Measurements from ENCODE around the gene DIP2B. TPM values are rescaled to one million over a fixed set of nuclear protein-coding genes. Genes with fewer than 3 reads are reported as not detected.

Gene DIP2B
- total and polyA plus RNA-seq, 2 of the 13 experiments (the other 11 are each of a cell fraction or from before 2014, with no cell fraction given): 32.1 to 35.8 TPM

- no peak for DNase-seq (ENCODE audit: low spot score)
- Histone ChIP-seq H4K20me1 (ENCODE audit: insufficient read depth, low read length) (peaks cover 10% of the 10 kb centered on the region), H3K4me2 (ENCODE audit: low read depth, low read length) (no peak overlapping the region), H3K9me3 (ENCODE audit: low read length) (no peaks in the 10 kb centered on the region), H2AFZ (ENCODE audit: low read length) (no peak overlapping the region), H3K36me3 (replicated peaks in 1 of 2; ENCODE audit: control insufficient read depth in 1 of 2, insufficient read depth in 2 of 2, low read length in 2 of 2) (no peaks in the 10 kb centered on the region; a peak in 1 of 5 replicates), H3K9ac (ENCODE audit: insufficient read depth, low read depth, low read length) (no peak overlapping the region), H3K4me3 (replicated peaks in 1 of 3; ENCODE audit: insufficient read depth in 1 of 3, low read depth in 2 of 3, low read length in 3 of 3) (no peak overlapping the region), H3K27me3 (ENCODE audit: control insufficient read depth in 1 of 2, insufficient read depth in 2 of 2, low read length in 2 of 2) (no peaks in the 10 kb centered on the region; a peak in 1 of 5 replicates), H3K4me1 (ENCODE audit: insufficient read depth, low read length) (peaks cover 88% of the 10 kb centered on the region), H3K79me2 (ENCODE audit: insufficient read depth, low read length) (peaks cover 83% of the 10 kb centered on the region), H3K27ac (ENCODE audit: extremely low read length, insufficient read depth, low read length) (peak overlapping the region; percentile 45)
- TF ChIP-seq PAF1 (CRISPR knock-in tag; IDR thresholded peaks at IDR 0.05) (no peak), USF2 (IDR thresholded peaks at IDR 0.05; ENCODE audit: low read depth, low read length) (no peak), USF2 (CRISPR knock-in tag; IDR thresholded peaks at IDR 0.05; ENCODE audit: borderline replicate concordance) (no peak), ZNF136 (CRISPR knock-in tag; IDR thresholded peaks at IDR 0.05; ENCODE audit: low read depth) (no peak), HDAC6 (IDR thresholded peaks at IDR 0.05; ENCODE audit: low read depth, low read length) (no peak), PCBP1 (IDR thresholded peaks at IDR 0.05; ENCODE audit: borderline replicate concordance, low read depth, low read length) (no peak), ZBTB3 (CRISPR knock-in tag; IDR thresholded peaks at IDR 0.05; ENCODE audit: borderline replicate concordance, low read depth) (no peak), PHF21A (CRISPR knock-in tag; IDR thresholded peaks at IDR 0.05) (no peak), ZNF317 (CRISPR knock-in tag; IDR thresholded peaks at IDR 0.05) (no peak), FOXC1 (CRISPR knock-in tag; IDR thresholded peaks at IDR 0.05; ENCODE audit: borderline replicate concordance) (no peak), ZBTB21 (CRISPR knock-in tag; IDR thresholded peaks at IDR 0.05) (no peak), ZNF670 (CRISPR knock-in tag; IDR thresholded peaks at IDR 0.05; ENCODE audit: borderline replicate concordance) (no peak), MLX (CRISPR knock-in tag; IDR thresholded peaks at IDR 0.05) (no peak), SIN3B (IDR thresholded peaks at IDR 0.05; ENCODE audit: low read length) (no peak)
- ATAC-seq: no peak
- intact Hi-C loops (cut with micrococcal nuclease; ENCODE audit: unreplicated experiment) (loop anchor here (2.0 to 10.0 kb wide), 2 partner anchors 62 to 68 kb away; partner anchors contain the start of gene DIP2B), in situ Hi-C loops (cut with HindIII; ENCODE audit: extremely low pct_ligation_motif_present, low pct_unique_long_range_greater_than_20kb) (no loop called here)
- ChIA-PET CTCF (ENCODE audit: low intra/inter-chr PET ratio, low total read pairs) (no interaction called here), POLR2A (no interaction called here)
- no TSS peak for BruUV-seq (replicated peaks)
- WGBS (ENCODE audit: low lambda C conversion rate): 90% methylated on average over 3 of the region's 3 CpGs
- FAIRE-seq: no peak
Measured at GRCh38 chr12:50572760-50573159, 68.0 kb downstream of the DIP2B start.
